ENCODE measurements around the gene RAP1A.
A peak's percentile ranks its signal among the peaks of the same experiment; 100 is the strongest.
"Not testable (repeated sequence)": the region's sequence is repeated elsewhere in the genome, so short reads cannot be mapped to it uniquely, and the experiment has no call there.

The RAP1A gene

GRCh38 chr1:111734426-111734825 is 114.8 kb downstream of the RAP1A start:
- Mint-ChIP-seq H3K4me1 (ENCODE audit: low read depth) (peaks cover 10% of the 10 kb centered on the region), H3K36me3 (ENCODE audit: low read depth) (no peaks in the 10 kb centered on the region), H3K27me3 (ENCODE audit: low read depth) (peaks cover 21% of the 10 kb centered on the region), H3K4me3 (no peak overlapping the region), H3K9me3 (no peaks in the 10 kb centered on the region), H3K27ac (no peak overlapping the region)

DNA sequence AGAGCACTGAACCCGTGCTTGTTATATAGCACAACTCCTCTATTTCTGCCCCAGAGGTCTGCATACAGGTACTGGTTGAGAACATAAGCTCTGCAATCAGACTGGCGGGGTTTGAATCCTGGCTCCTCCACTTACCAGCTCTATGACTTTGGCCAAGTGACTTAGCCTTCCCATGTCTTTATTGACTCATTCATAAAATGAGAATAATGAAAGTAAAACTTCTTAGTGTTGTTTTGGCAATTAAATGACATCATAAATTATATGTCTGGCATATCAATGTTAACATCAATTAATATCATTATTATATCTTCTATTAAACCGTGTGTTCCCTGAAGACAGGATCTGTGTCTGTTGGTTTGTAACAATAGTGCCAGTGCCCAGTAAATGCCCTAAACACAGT is 115.3 kb downstream of the RAP1A start:
- H3K27me3 Mint-ChIP-seq (ENCODE audit: low read depth), result peaks cover 25% of the 10 kb centered on the region
- no peak overlapping the region for H3K4me3 Mint-ChIP-seq
- H3K27ac Mint-ChIP-seq, result no peak overlapping the region
- no peaks in the 10 kb centered on the region for H3K36me3 Mint-ChIP-seq (ENCODE audit: low read depth)
- H3K9me3 Mint-ChIP-seq, result no peaks in the 10 kb centered on the region
- H3K4me1 Mint-ChIP-seq (ENCODE audit: low read depth), result peaks cover 12% of the 10 kb centered on the region

- Mint-ChIP-seq H3K36me3 (ENCODE audit: low read depth) (no peaks in the 10 kb centered on the region), H3K9me3 (no peaks in the 10 kb centered on the region), H3K27ac (no peak overlapping the region), H3K4me3 (no peak overlapping the region), H3K4me1 (ENCODE audit: low read depth) (peaks cover 14% of the 10 kb centered on the region), H3K27me3 (ENCODE audit: low read depth) (peaks cover 28% of the 10 kb centered on the region)
Observed at GRCh38 chr1:111735321-111735720, 115.7 kb downstream of the RAP1A start.

- H3K9me3 Mint-ChIP-seq, result no peaks in the 10 kb centered on the region
- no peak overlapping the region for H3K27ac Mint-ChIP-seq
- no peak overlapping the region for H3K4me3 Mint-ChIP-seq
- H3K27me3 Mint-ChIP-seq (ENCODE audit: low read depth), result peaks cover 35% of the 10 kb centered on the region
- peaks cover 20% of the 10 kb centered on the region for H3K4me1 Mint-ChIP-seq (ENCODE audit: low read depth)
- H3K36me3 Mint-ChIP-seq (ENCODE audit: low read depth), result no peaks in the 10 kb centered on the region
Observed at GRCh38 chr1:111735858-111736544, 116.4 kb downstream of the RAP1A start.

- H3K27ac Mint-ChIP-seq, result no peak overlapping the region
- no peak overlapping the region for H3K4me3 Mint-ChIP-seq
- peaks cover 20% of the 10 kb centered on the region for H3K4me1 Mint-ChIP-seq (ENCODE audit: low read depth)
- peaks cover 42% of the 10 kb centered on the region for H3K27me3 Mint-ChIP-seq (ENCODE audit: low read depth)
- H3K36me3 Mint-ChIP-seq (ENCODE audit: low read depth), result no peaks in the 10 kb centered on the region
- no peaks in the 10 kb centered on the region for H3K9me3 Mint-ChIP-seq
Observed at GRCh38 chr1:111736548-111737215, 117.1 kb downstream of the RAP1A start.

DNA sequence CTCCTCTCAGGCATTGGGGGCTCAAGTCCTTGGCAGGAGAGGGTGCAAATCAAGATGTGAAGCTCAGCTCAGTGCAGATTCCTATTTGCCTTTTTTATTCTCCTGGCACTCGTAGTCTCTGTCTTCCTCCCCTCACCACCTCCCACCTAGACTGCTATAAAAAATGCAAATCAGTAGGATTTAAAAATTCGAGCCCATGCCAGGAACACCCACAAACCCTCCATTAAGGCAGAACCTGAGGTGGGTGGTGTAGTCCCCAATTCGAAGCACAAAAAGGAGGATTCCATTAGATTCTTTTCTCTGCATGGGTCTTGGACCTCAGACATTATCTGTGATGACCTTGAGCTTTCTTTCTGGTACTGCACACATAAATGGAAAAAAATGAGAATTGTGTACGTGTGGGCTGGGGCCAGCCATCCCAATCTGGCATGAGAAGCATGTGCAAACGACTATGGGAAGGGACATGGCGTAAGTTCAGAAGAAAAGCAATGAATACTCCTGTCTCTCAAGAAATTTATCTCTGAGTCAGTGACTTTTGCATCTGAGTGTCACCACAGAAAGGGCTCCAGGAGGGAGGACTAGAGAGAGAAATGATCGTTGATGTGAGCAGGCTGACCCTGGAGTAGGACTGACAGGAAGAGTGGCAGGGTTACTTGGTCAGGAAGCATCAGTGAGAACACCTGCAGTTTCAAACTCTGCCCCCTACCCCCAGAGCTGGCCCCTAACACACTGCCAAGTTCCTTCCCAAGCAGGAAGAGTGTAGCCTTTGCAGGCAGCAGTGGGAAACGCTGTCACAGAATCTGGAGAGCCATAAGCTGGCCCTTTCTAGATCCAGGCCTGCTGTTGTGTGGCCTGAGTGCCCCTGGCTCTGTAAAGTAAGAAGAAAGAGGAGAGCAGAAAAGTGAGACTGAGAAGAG is 117.9 kb downstream of the RAP1A start:
- peaks cover 50% of the 10 kb centered on the region for H3K27me3 Mint-ChIP-seq (ENCODE audit: low read depth)
- no peak overlapping the region for H3K27ac Mint-ChIP-seq
- no peaks in the 10 kb centered on the region for H3K9me3 Mint-ChIP-seq
- H3K36me3 Mint-ChIP-seq (ENCODE audit: low read depth), result no peaks in the 10 kb centered on the region
- H3K4me1 Mint-ChIP-seq (ENCODE audit: low read depth), result peaks cover 20% of the 10 kb centered on the region
- peak overlapping the region; percentile 73 for H3K4me3 Mint-ChIP-seq

DNA sequence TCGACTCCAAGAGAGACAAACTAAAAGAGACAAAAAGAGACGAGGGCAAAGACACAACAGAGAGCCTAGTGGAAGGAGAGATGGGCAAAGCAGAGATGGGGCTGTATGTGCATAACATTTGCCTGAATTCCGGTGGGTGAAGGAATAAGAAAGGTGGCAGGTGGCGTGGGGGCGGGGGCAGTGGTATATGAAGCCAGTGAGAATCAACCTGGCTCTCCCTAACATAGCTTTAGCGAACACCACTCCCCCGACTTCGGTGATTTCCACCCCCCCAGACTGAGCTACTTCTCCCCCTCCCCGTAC is 118.5 kb downstream of the RAP1A start:
- Mint-ChIP-seq H3K27me3 (ENCODE audit: low read depth) (peaks cover 55% of the 10 kb centered on the region), H3K27ac (no peak overlapping the region), H3K4me1 (ENCODE audit: low read depth) (peaks cover 20% of the 10 kb centered on the region), H3K36me3 (ENCODE audit: low read depth) (no peaks in the 10 kb centered on the region), H3K4me3 (peak overlapping the region; percentile 73), H3K9me3 (no peaks in the 10 kb centered on the region)

GRCh38 chr1:111738436-111739193 is 119.0 kb downstream of the RAP1A start:
- Mint-ChIP-seq H3K4me1 (ENCODE audit: low read depth) (peaks cover 20% of the 10 kb centered on the region), H3K4me3 (peak overlapping the region; percentile 83), H3K27ac (peak overlapping the region; percentile 46), H3K36me3 (ENCODE audit: low read depth) (no peaks in the 10 kb centered on the region), H3K9me3 (no peaks in the 10 kb centered on the region), H3K27me3 (ENCODE audit: low read depth) (peaks cover 60% of the 10 kb centered on the region)

GRCh38 chr1:111739194-111739924 is 119.8 kb downstream of the RAP1A start, which contains the start of gene INKA2:
TSS of gene INKA2 (minus strand) at chr1:111739395. CDS start at chr1:111739242, 153 bp downstream.
- Mint-ChIP-seq H3K9me3 (no peaks in the 10 kb centered on the region), H3K36me3 (ENCODE audit: low read depth) (no peaks in the 10 kb centered on the region), H3K27ac (peak within 1 kb of the TSS; percentile 46), H3K4me1 (ENCODE audit: low read depth) (peaks cover 20% of the 10 kb centered on the region), H3K27me3 (ENCODE audit: low read depth) (peaks cover 63% of the 10 kb centered on the region), H3K4me3 (peak within 1 kb of the TSS; percentile 83)

DNA sequence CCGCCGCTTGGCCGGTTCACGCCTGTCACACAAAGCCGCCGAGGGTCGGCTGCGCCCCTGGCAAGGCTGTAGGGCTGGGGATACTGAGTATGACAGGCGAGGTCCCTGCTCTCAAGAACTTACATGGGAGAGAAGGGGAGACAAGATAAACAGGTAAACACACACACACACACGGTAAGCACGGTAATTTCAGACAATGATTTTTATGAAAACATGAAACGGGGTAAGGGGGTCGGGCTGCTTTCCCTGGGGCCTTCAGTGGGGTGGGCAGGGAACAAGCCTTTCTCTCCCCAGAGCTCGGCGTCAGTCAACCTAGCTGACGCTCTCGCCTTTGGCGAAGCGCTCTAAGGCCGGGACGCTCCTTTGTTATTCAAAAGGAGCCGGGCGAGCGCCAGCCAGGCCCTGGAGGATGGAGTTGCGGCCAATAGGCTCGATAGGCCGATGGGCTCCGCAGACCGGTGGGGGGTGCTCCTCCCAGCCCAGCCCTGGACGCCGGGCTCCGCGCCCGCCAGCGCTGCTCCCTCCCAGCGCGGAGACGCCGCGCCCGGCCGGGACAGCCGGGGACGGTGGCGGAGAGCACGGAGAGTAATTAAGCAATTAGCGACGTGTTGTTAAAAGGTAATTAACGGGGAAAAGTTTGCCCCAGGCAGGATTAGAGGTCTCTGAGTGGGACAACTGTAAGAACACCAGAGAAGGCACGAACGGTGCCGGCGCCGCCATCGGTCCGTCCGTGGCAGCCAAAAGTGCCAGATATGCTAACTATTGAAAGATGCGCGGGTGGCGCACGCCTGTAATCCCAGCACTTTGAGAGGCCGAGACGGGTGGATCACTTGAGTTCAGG is 120.6 kb downstream of the RAP1A start:
- H3K4me1 Mint-ChIP-seq (ENCODE audit: low read depth), result peaks cover 20% of the 10 kb centered on the region

DNA sequence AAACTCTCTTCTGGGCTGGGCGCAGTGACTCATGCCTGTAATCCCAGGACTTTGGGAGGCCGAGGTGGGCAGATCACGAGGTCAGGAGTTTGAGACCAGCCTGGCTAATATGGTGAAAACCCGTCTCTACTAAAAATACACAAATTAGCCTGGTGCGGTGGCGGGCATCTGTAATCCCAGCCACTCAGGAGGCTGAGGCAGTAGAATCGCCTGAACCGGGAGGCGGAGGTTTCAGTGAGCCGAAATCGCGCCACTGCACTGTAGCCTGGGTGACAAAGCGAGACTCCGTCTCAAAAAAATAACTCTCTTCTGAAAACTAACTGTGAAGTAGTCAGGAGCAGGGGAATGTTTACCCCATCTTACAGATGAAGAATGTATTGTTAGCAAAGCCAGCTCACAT is 122.7 kb downstream of the RAP1A start:
- not testable (repeated sequence) for H3K4me3 Mint-ChIP-seq
- peaks cover 55% of the 10 kb centered on the region for H3K27me3 Mint-ChIP-seq (ENCODE audit: low read depth)

More for the DNA sequence above, 120.6 kb downstream of the RAP1A start:
- H3K4me3 Mint-ChIP-seq, result peak overlapping the region; percentile 83
- no peak overlapping the region for H3K27ac Mint-ChIP-seq
- H3K36me3 Mint-ChIP-seq (ENCODE audit: low read depth), result no peaks in the 10 kb centered on the region
- H3K9me3 Mint-ChIP-seq, result no peaks in the 10 kb centered on the region
- H3K27me3 Mint-ChIP-seq (ENCODE audit: low read depth), result peaks cover 63% of the 10 kb centered on the region

GRCh38 chr1:111742938-111743549 is 123.5 kb downstream of the RAP1A start:
- Mint-ChIP-seq H3K9me3 (no peaks in the 10 kb centered on the region), H3K4me3 (no peak overlapping the region), H3K27me3 (ENCODE audit: low read depth) (peaks cover 48% of the 10 kb centered on the region), H3K4me1 (ENCODE audit: low read depth) (peaks cover 18% of the 10 kb centered on the region), H3K36me3 (ENCODE audit: low read depth) (no peaks in the 10 kb centered on the region), H3K27ac (no peak overlapping the region)

More for the DNA sequence above, 122.7 kb downstream of the RAP1A start:
- not testable (repeated sequence) for H3K9me3 Mint-ChIP-seq; H3K27ac Mint-ChIP-seq; H3K36me3 Mint-ChIP-seq (ENCODE audit: low read depth)
- H3K4me1 Mint-ChIP-seq (ENCODE audit: low read depth), result peaks cover 22% of the 10 kb centered on the region
